ENCODE results near the gene TRIM61.
"Not testable (repeated sequence)": the region's sequence is repeated elsewhere in the genome, so short reads cannot be mapped to it uniquely, and the experiment has no call there.

Gene TRIM61

DNA sequence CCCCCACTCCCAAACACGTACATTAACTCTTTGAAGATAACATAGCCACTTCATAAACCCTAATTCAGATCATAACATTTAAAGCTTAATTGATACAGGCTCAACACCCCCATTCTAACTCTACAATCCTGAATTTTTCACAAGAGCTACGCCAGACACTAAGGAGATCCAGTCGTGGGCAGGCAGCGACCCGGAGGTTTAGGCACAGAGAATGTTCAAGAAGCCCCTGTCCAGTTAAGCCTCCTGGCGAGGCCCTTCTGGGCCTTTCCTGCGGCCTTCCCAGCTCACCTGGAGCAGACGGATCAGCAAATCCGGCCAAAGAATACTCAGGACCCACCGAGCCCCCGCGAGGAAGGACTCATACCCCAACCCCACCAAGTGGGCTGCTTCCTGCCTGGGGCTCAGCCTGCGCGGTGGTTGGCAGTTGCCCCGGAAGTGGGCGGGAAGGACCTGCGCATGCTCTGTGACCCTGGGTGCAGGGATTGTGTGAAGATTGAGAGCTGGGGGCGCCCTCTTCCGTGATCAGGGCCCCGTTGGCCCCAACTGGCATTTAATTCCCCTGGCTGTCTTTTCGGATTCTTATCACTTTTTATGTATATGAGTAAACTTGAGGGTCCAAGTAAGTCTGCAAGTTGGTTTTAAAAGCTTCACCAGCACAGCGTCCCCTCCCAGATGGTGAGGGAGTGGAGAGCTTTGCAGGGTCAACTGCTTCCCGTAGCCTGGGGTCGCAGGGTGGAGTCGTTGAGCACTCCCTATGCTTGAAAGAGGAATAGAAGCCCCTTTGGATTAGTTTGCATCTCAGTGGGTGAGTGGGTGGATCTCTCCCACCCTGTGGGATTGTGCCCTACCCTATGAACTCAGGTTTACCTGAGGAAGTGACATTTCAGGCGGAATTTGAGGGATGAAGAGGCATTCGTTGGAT lies at the start of gene TRIM61:
TSS of gene TRIM61 (minus strand) at position 415 of the 922 bp plus-strand sequence. CDS start 7,655 bp downstream, outside the sequence.
- no peak for DNase-seq

DNA sequence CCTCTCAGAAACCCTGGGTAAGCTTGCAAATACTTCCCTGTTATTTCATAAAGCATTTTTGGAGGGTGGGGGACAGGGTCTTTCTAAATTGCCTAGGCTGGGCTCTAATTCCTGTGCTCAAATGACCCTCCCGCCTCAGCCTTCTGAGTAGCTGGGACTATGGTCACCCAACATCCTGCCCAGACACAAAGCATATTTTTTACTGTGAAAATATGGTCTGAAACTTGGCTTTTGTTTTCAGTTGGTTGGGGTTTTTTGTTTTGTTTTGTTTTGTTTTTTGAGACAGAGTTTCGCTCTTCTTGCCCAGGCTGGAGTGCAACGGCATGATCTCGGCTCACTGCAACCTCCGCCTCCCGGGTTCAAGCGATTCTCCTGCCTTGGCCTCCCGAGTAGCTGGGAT lies 48.3 kb upstream of the TRIM61 start:
- not testable (repeated sequence) for DNase-seq

DNA sequence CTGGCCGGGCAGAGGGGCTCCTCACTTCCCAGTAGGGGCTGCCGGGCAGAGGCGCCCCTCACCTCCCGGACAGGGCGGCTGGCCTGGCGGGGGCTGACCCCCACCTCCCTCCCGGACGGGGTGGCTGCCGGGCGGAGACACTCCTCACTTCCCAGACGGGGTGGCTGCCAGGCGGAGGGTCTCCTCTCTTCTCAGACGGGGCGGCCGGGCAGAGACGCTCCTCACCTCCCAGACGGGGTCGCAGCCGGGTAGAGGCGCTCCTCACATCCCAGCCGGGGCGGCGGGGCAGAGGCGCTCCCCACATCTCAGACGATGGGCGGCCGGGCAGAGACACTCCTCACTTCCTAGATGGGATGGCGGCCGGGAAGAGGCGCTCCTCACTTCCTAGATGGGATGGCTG lies 42.5 kb upstream of the TRIM61 start:
- not testable (repeated sequence) for DNase-seq

DNA sequence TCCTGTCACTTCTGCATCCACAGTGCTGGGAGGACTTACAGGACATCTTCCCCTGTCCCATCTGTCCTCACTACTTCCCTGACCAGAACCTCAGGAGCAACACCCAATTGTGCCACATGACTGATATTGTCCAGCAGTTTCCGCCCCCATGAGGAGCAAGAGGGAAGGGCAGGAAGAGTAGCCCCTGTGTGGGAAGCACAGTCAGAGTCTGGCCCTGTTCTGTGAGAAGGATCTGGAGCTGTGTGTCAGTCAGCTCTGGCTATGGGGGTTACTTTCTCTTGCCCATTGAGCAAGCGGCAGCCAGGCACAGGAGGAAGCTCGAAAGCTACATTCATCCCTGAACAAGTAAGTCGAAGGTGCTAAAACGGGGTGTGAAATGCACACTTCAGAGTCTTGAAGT lies 39.5 kb upstream of the TRIM61 start:
- no peak for DNase-seq

DNA sequence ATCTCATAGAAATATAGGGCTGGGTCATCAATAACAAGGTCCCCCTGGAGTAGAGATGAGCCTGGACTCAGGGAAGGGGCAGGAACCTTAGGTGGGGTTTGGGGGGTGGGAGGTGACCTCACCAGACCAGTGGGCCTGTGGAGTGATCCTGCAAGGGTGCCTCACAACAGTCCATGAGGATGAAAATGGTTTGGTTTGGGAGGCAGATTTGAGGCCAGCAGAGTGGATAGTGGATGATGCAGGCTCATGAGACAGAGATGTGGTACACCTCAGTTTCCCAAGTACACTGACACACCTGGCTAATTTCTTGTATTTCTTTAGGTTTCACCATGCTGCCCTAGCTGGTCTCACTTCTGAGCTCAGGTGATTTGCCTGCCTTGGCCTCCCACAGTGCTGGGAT lies 36.2 kb upstream of the TRIM61 start:
- DNase-seq: no peak

DNA sequence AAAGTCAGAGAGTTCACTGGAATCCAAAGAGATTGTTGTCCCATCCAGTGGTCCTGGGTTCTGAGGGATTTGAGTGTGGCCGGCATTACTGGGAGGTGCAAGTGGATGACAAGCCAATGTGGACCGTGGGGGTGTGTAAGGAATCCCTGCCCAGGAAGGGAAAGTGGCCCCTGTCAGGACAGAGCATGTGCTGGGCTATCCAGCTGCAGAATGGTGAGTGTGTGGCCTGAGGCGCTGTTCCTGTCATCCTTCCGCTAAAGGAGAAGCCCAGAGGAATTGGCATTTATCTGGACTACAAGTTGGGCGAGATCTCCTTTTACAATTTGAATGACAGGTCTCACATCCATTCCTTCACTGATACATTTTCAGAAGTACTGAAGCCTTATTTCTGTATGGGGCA lies 33.9 kb upstream of the TRIM61 start:
- DNase-seq: no peak

DNA sequence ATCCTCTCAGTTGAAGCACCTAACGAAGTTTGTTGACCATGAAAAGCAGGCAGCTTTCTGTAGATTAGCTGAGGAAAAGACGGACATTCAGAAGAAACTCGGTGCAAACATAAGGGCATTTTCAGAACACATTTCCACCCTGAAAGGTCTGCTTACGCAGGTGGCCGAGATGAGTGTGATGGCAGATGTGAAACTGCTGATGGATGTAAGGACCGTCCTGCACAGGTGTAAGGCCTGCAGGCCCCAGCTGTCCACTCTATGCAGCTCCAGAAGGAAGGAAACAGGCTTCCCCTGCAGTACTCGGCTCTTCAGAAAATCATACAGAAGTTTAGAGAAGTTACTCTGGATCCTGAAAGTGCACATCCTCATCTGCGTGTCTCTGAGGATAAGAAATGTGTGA lies 33.5 kb upstream of the TRIM61 start:
- DNase-seq: no peak

DNA sequence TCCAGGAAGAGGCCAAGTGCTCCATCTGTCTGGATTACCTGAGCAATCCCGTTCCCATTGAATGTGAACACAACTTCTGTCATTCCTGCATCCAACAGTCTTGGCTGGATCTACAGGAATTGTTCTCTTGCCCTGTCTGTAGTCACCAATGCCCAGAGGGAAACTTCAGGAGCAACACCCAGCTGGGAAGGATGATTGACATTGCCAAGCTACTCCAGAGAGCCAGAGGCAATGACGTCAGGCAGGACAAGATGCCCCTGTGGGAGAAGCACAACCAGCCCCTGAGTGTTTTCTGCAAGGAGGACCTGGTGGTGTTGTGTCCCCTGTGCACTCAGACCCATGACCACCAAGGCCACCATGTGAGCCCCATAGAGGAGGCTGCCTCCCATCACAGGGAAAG lies 33.0 kb upstream of the TRIM61 start:
- no peak for DNase-seq

DNA sequence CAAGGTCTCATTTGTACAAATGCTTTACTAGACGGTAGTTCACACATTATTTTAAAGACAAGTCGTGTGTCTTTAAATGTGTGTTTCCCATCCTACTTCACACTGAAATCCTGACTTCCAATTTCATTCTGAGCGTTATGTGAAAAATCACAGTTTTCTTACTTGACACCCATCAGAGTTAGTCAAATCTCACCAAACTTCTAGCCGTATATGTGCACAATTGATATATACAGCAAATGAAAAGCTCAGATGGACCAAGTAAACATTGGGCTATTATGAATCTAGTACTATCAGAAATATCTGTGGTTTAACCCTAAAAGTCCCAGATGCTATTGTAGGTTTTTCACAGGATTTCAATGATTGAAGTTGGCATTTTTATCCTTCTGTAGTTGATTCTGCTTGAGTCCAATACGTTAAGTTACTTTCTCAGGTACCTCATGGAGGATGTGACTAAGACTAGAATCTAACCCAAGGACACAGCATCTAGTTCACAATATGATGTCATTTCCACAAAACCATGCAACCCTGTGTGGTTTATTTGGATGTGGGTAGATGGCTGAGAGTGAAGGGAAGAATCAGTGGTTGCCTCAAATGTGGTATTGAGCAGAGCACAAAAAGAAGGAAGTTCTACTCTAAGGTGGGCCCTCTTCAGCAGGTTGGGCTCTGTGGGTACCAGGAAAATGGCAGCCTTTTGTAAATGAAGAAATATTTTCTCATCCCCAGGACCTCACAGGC lies 32.2 kb upstream of the TRIM61 start:
- DNase-seq: no peak

DNA sequence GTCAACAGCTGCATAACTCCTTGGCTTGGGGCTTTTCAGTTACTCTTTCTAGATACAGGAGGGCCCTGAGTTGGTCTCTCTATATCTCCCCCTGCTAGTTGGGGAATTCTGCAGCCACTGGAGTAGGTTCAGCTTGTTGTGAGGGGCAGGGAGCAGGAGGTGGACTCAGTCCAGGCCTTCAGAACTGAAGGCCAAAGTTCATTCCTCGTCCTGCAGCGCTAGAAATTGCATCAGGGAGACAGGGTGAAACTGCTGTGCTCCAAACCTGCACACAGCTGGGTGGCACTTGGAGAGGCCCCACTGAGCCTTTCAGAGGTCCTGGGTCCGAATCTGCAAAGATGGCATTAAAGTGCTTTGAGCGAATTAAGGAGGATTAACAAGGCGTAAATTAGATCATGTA lies 29.4 kb upstream of the TRIM61 start:
- no peak for DNase-seq

DNA sequence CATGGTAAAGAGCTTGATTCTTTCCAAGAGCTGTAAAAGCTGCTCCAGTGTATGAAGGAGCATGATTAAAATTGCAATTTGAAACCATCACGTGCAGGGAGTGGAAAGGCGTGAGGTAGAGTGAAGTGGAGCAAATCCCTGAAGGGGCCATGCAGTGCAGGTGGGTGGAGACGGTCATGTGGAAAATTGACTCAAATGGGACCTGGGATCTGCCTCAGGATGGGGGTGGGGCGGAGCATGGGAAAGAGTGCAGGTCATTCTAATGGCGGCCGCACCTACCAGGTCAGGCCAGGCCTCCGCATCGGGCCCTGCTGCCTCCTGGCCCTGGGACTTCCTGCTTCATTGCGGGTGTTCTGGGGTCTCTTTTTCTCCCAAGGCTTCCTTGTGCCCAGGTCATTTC lies 29.0 kb upstream of the TRIM61 start:
- no peak for DNase-seq

DNA sequence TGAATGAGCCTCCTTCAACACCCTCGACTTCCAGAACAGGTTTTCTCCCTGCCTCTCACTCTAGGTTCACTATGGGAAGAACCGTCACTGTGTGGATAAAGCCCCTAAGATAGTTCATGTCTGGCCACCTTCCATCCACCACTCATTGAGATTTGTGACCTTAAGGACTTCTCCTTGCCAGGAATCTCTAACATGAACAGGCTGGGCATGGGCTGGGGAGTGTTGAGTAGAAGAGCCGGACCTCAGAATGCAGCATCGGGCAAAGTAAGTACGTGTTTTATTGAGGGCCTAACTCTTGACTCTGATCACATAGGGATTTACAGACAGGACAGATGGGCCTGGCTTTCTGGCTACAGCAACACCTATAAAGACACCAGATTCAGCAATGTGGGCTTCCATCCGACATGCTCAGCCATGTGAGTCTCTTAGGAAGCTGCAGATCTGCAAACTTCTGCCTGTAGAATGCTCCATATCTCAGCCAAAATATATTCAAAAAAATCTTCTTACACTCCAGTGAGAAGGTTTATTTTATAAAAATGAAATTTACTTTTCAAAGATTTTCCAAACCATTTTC lies 28.0 kb upstream of the TRIM61 start:
- DNase-seq: no peak

DNA sequence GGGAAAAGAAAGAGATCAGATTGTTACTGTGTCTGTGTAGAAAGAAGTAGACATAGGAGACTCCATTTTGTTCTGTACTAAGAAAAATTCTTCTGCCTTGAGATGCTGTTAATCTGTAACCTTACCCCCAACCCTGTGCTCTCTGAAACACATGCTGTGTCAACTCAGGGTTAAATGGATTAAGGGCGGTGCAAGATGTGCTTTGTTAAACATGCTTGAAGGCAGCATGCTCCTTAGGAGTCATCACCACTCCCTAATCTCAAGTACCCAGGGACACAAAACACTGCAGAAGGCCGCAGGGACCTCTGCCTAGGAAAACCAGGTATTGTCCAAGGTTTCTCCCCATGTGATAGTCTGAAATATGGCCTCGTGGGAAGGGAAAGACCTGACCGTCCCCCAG lies 24.5 kb upstream of the TRIM61 start:
- not testable (repeated sequence) for DNase-seq

DNA sequence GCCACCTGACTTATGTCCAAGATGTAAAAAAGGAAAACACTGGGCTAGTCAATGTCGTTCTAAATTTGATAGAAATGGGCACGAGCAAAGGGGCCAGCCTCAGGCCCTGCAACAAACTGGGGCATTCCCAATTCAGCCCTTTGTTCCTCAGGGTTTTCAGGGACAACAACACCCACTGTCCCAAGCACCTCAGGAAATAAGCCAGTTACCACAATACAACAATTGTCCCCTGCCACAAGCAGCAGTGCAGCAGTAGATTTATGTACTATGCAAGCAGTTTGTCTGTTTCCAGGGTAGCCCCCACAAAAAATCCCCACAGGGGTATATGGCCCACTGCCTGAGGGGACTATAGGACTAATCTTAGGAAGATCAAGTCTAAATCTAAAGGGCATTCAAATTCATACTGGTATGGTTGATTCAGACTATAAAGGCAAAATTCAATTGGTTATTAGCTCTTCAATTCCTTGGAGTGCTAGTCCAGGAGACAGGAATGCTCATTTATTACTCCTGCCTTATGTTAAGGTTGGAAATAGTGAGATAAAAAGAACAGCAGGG lies 21.1 kb upstream of the TRIM61 start:
- not testable (repeated sequence) for DNase-seq

DNA sequence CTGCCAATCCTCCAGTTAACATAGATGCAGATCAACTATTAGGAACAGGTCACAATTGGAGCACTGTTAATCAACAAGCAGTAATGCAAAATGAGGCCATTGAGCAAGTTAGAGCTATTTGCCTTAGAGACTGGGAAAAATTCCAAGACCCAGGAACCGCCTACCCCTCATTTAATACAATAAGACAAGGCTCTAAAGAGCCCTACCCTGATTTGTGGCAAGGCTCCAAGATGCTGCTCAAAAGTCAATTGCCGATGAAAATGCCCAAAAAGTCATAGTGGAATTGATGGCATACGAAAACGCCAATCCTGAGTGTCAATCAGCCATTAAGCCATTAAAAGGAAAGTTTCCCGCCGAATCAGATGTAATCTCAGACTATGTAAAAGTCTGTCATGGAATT lies 20.5 kb upstream of the TRIM61 start:
- no peak for DNase-seq

DNA sequence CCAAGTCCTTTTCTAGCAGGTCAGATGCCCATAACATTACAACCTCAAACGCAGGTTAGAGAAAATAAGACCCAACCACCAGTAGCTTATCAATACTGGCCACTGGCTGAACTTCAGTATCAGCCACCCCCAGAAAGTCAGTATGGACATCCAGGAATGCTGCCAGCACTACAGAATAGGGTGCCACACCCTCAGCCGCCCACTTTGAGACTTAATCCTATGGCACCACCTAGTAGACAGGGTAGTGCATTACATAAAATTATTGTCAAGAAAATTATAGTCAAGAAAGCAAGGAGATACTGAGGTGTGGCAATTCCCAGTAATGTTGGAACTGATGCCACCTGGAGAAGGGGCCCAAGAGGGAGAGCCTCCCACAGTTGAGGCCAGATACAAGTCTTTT lies 19.9 kb upstream of the TRIM61 start:
- no peak for DNase-seq

DNA sequence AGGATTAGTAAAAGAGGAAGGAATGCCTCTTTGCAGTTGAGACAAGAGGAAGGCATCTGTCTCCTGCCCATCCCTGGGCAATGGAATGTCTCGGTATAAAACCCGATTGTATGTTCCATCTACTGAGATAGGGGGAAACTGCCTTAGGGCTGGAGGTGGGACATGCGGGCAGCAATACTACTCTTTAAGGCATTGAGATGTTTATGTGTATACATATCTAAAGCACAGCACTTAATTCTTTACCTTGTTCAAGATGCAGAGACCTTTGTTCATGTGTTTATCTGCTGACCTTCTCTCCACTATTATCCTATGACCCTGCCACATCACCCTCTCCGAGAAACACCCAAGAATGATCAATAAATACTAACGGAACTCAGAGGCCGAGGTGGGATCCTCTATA lies 18.7 kb upstream of the TRIM61 start:
- DNase-seq: not testable (repeated sequence)

DNA sequence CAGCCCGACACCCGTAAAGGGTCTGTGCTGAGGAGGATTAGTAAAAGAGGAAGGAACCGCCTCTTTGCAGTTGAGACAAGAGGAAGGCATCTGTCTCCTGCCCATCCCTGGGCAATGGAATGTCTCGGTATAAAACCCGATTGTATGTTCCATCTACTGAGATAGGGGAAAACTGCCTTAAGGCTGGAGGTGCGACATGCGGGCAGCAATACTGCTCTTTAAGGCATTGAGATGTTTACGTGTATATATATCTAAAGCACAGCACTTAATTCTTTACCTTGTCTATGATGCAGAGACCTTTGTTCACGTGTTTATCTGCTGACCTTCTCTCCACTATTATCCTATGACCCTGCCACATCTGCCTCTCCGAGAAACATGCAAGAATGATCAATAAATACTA lies 13.3 kb upstream of the TRIM61 start:
- DNase-seq: not testable (repeated sequence)

DNA sequence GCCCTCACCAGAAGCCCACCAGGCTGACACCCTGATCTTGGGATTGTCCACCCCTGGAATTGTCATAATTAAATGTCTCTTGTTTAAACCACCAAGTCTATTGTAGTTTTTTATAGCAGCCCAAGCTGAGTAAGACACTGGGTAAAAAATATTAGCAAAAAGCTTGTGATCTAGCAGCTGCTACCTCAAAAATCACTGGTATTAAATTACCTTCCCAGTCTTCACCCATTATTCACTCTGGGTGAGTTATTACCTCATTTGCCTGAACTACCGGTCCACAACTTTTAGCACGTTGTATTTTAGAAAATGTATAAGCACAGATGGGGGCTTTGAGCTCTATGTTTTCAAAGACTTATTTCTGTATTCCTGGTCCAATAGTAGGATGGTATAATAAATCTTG lies 12.0 kb upstream of the TRIM61 start:
- DNase-seq: no peak

DNA sequence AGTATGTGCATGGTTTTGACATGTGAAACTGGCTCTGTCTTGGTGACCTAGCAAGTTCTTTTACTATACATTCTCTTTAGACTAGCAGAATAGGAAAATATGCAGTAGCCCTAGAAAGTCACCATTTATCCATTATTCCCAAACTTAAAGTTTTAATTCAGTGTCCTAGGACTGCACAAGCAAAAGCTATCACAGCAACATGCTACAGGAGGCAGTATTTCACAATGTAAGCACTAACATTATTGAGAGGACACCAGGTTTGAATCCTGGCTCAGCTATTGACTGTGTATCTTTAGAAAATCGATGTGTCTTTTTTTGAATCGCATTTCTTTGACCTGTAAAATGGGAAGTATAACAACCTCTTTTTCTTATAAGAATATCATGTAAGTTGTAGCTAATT lies 5.5 kb downstream of the TRIM61 start:
- not testable (repeated sequence) for DNase-seq

DNA sequence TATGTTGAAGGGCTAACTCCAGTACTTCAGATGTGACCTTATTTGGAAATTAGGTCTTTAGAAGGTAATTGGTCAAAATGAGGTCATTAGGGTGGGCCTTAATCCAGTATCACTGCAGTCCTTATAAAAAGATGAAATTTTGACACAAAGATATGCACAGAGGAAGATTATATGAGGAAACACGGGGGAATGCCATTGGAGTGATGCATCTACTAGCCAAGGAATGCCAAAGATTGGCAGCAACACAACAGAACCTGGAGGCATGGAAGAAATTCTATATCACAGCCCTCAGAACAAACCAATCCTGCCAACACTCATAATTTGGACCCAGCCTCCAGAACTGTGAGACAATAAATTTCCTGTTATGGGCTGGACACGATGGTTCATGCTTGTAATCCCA lies 17.6 kb downstream of the TRIM61 start:
- no peak for DNase-seq

DNA sequence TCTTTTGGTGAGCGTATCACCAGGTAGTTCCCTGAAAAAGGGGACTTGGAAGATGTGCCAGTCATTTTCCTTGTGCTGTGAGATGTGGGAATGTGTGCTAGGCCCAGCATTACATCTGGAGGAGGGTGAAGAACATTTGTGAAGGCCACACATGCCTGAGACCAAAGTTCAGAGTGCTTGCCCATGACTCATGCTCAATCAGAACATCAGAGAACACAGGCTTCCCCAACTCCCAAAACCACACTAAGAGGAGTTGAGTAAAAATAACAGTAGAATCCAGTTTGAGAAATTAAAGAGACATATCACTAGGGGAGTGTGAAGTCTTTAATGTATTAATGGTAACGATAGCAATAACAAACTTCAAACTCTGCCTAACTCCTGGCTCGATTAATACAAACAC lies 18.0 kb downstream of the TRIM61 start:
- DNase-seq: not testable (repeated sequence)

All from NCI-H2029 treated with DMSO at 0.1 percent for 48 hours (cell line).